Suprapubic skin (tissue), 4 donors: Measurements from ENCODE around the gene SORCS2. TPM values are rescaled to one million over a fixed set of nuclear protein-coding genes. Genes with fewer than 3 reads are reported as not detected.

ENCODE experiments used
- DNase-seq, 2 donors: peaks; one replicate each; pipeline ENCODE4 v3.0.0-alpha.2; 2019; ENCODE audit warnings: low spot score in 2 of 2
- H3K27ac ChIP-seq: fragments of 200-600 bp; sonication (generic); one replicate; pipeline ENCODE4 v1.5.1; 2019
- H3K27me3 ChIP-seq: fragments of 200-600 bp; sonication (generic); one replicate; pipeline ENCODE4 v1.5.1; 2019
- H3K36me3 ChIP-seq: fragments of 200-600 bp; sonication (generic); one replicate; pipeline ENCODE4 v1.5.1; 2019
- H3K4me1 ChIP-seq: fragments of 200-600 bp; sonication (generic); one replicate; pipeline ENCODE4 v1.5.1; 2019
- H3K4me3 ChIP-seq: fragments of 200-600 bp; sonication (generic); one replicate; pipeline ENCODE4 v1.5.1; 2019; ENCODE audit warnings: mild to moderate bottlenecking
- H3K9me3 ChIP-seq: fragments of 200-600 bp; sonication (generic); one replicate; pipeline ENCODE4 v1.5.1; 2019
- CTCF ChIP-seq, 2 donors: fragments of 200-600 bp in 1 of 2; fragments of 450-650 bp in 1 of 2; sonication (generic) in 1 of 2; IDR thresholded peaks; one replicate each; pipeline ENCODE4 v1.5.1; 2016 to 2019; ENCODE audit warnings: antibody characterized with exemption in 2 of 2, mild to moderate bottlenecking in 1 of 2, moderate library complexity in 1 of 2
- EP300 ChIP-seq: sonication (generic); formaldehyde crosslinking; IDR thresholded peaks from one replicate; pipeline ENCODE4 v1.6.1; 2017; ENCODE audit warnings: antibody characterized with exemption
- POLR2A ChIP-seq, 2 donors: fragments of 450-650 bp; IDR thresholded peaks; one replicate each; pipeline ENCODE4 v1.6.1; 2017; ENCODE audit warnings: antibody characterized with exemption in 2 of 2, mild to moderate bottlenecking in 2 of 2, moderate library complexity in 2 of 2
- POLR2AphosphoS5 ChIP-seq, 3 donors: sonication (generic); formaldehyde crosslinking; IDR thresholded peaks; one replicate each; pipeline ENCODE4 v1.6.1; 2017; ENCODE audit warnings: antibody characterized with exemption in 3 of 3
- WGBS: methylation state at CpG from one replicate; pipeline ENCODE4 v1.1.5; 2018; 5-methylcytosine and 5-hydroxymethylcytosine counted together
- total RNA-seq, 4 donors: library from RNA; depleted of rRNA; stranded (reverse); fragments of >200 nt; gene quantifications; one replicate each; pipeline ENCODE4 v1.1.0, GENCODE V29; 2016

The SORCS2 gene
- total RNA-seq, 4 donors from 2014 or later: 0.94 to 4.6 (median 1.3) TPM

GRCh38 chr4:7153711-7154110 lies 38.6 kb upstream of the SORCS2 start:
- 93% methylated on average over 3 of the region's 7 CpGs for WGBS
- H3K4me1 ChIP-seq: peaks cover 26% of the 10 kb centered on the region
- peaks cover 3% of the 10 kb centered on the region for H3K27me3 ChIP-seq
- no peaks in the 10 kb centered on the region for H3K36me3 ChIP-seq
- H3K4me3 ChIP-seq: no peak overlapping the region
- TF ChIP-seq POLR2A (IDR thresholded peaks at IDR 0.05) (no peak), POLR2AphosphoS5 (IDR thresholded peaks at IDR 0.05) (no peak), CTCF (IDR thresholded peaks at IDR 0.05) (no peak), EP300 (no peak)
- no peak overlapping the region for H3K27ac ChIP-seq
- no peaks in the 10 kb centered on the region for H3K9me3 ChIP-seq
- DNase-seq: peak in 1 of 2 donors; percentile 34

- Histone ChIP-seq H3K9me3 (no peaks in the 10 kb centered on the region), H3K27me3 (peaks cover 4% of the 10 kb centered on the region), H3K36me3 (no peaks in the 10 kb centered on the region), H3K4me1 (peaks cover 26% of the 10 kb centered on the region), H3K4me3 (no peak overlapping the region), H3K27ac (no peak overlapping the region)
- peak; percentile 51 to 72 for DNase-seq
- no peak for TF ChIP-seq POLR2AphosphoS5 (IDR thresholded peaks at IDR 0.05)
- no peak for TF ChIP-seq POLR2A (IDR thresholded peaks at IDR 0.05)
- no peak for TF ChIP-seq EP300
- no peak for TF ChIP-seq CTCF (IDR thresholded peaks at IDR 0.05)
- 84% methylated on average over 18 of the region's 18 CpGs for WGBS
These were observed 37.9 kb upstream of the SORCS2 start for GRCh38 chr4:7154351-7154981.

GRCh38 chr4:7155590-7156071 lies 36.7 kb upstream of the SORCS2 start:
- H3K36me3 ChIP-seq: no peaks in the 10 kb centered on the region
- TF ChIP-seq POLR2AphosphoS5 (IDR thresholded peaks at IDR 0.05): no peak
- TF ChIP-seq EP300: no peak
- TF ChIP-seq CTCF (IDR thresholded peaks at IDR 0.05): no peak
- no peak for TF ChIP-seq POLR2A (IDR thresholded peaks at IDR 0.05)
- peaks cover 3% of the 10 kb centered on the region for H3K27me3 ChIP-seq
- H3K4me3 ChIP-seq: no peak overlapping the region
- no peaks in the 10 kb centered on the region for H3K9me3 ChIP-seq
- peak; percentile 63 to 68 for DNase-seq
- 44% methylated on average over 17 of the region's 19 CpGs for WGBS
- peak overlapping the region; percentile 43 for H3K27ac ChIP-seq
- peaks cover 24% of the 10 kb centered on the region for H3K4me1 ChIP-seq

GRCh38 chr4:7156328-7156727 lies 36.0 kb upstream of the SORCS2 start:
- H3K27ac ChIP-seq: no peak overlapping the region
- WGBS: 59% methylated on average over 12 of the region's 12 CpGs

More at GRCh38 chr4:7156328-7156727, 36.0 kb upstream of the SORCS2 start:
- Histone ChIP-seq H3K4me1 (peaks cover 24% of the 10 kb centered on the region), H3K36me3 (no peaks in the 10 kb centered on the region), H3K9me3 (no peaks in the 10 kb centered on the region), H3K27me3 (peaks cover 3% of the 10 kb centered on the region), H3K4me3 (no peak overlapping the region)
- no peak for TF ChIP-seq CTCF (IDR thresholded peaks at IDR 0.05)
- TF ChIP-seq POLR2A (IDR thresholded peaks at IDR 0.05): no peak
- TF ChIP-seq POLR2AphosphoS5 (IDR thresholded peaks at IDR 0.05): no peak
- TF ChIP-seq EP300: no peak
- peak; percentile 39 to 60 for DNase-seq
